Gastroesophageal sphincter (tissue), 4 donors: Measurements from ENCODE around the gene ZHX3. TPM values are rescaled to one million over a fixed set of nuclear protein-coding genes. Genes with fewer than 3 reads are reported as not detected.

Experiments
- ATAC-seq: fragments of 150-250 bp; one replicate; pipeline ENCODE4 v1.9.1; 2016; ENCODE audit warnings: mild to moderate bottlenecking, moderate library complexity
- H3K27ac ChIP-seq, 4 donors: fragments of 200-600 bp; sonication (generic) in 3 of 4; 1 replicate in 3 of 4; 2 replicates in 1 of 4; pipeline ENCODE4 v1.5.1; 2016 to 2019
- H3K27me3 ChIP-seq: fragments of 200-600 bp; sonication (generic); one replicate; pipeline ENCODE4 v1.5.1; 2019
- H3K36me3 ChIP-seq, 2 donors: fragments of 200-600 bp; sonication (generic); one replicate each; pipeline ENCODE4 v1.5.1; 2019; ENCODE audit warnings: control low read depth in 1 of 2
- H3K4me1 ChIP-seq, 3 donors: fragments of 200-600 bp; sonication (generic); 1 replicate in 2 of 3; 2 replicates in 1 of 3; pipeline ENCODE4 v1.5.1; 2016 to 2019; ENCODE audit warnings: control low read depth in 2 of 3
- H3K4me3 ChIP-seq, 2 donors: fragments of 200-600 bp; sonication (generic); one replicate each; pipeline ENCODE4 v1.5.1; 2019; ENCODE audit warnings: mild to moderate bottlenecking in 1 of 2, moderate library complexity in 1 of 2
- H3K9me3 ChIP-seq, 3 donors: fragments of 200-600 bp; sonication (generic); one replicate each; pipeline ENCODE4 v1.5.1; 2017 to 2019; ENCODE audit warnings: control low read depth in 2 of 3
- EP300 ChIP-seq: sonication (generic); formaldehyde crosslinking; IDR thresholded peaks from one replicate; pipeline ENCODE4 v1.6.1; 2017; ENCODE audit warnings: antibody characterized with exemption, mild to moderate bottlenecking
- POLR2A ChIP-seq, 2 donors: fragments of 450-650 bp; IDR thresholded peaks; one replicate each; pipeline ENCODE4 v1.6.1; 2017; ENCODE audit warnings: antibody characterized with exemption in 2 of 2, mild to moderate bottlenecking in 2 of 2, moderate library complexity in 1 of 2
- POLR2AphosphoS5 ChIP-seq: sonication (generic); formaldehyde crosslinking; IDR thresholded peaks from one replicate; pipeline ENCODE4 v1.6.1; 2017; ENCODE audit warnings: antibody characterized with exemption
- WGBS, 2 donors: methylation state at CpG; one replicate each; pipeline ENCODE4 v1.1.5; 2018; ENCODE audit warnings: low coverage in 1 of 2; 5-methylcytosine and 5-hydroxymethylcytosine counted together
- total RNA-seq, 4 donors: library from RNA; depleted of rRNA; stranded (reverse); fragments of >200 nt; gene quantifications; one replicate each; pipeline ENCODE4 v1.1.0, GENCODE V29; 2016
- TF ChIP-seq, protein P1 (sequence below), 4 experiments: fragments of 200-600 bp in 2 of 4; fragments of 450-650 bp in 2 of 4; sonication (generic) in 1 of 4; IDR thresholded peaks; one replicate each; pipeline ENCODE4 v1.5.1; 2017 to 2019; ENCODE audit warnings: antibody characterized with exemption in 4 of 4, mild to moderate bottlenecking in 2 of 4, moderate library complexity in 2 of 4

Gene ZHX3
- total RNA-seq, 4 donors from 2014 or later: 121 to 183 (median 155) TPM

DNA sequence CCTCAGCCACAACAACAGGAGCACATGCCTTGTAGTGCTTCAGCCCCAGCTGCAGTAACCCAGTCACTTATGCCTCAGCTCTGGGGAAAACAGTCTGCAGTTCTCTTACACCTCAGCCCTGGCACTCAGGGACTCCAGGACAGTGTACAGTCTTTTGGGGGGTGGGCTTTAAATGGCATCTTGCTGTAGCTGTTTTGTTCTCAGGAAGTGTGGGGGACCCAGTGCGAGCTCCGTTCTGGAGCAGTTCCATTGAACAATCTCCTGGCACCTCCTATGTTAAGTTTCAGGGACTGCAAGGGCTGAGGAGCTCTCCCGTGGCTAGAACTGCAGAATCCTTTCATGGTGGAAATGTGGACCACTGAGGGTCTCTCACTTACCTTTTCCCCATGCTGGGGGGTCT is 125.0 kb downstream of the ZHX3 start:
- WGBS, 2 donors: 83% methylated on average over 1 of the region's 3 CpGs; no CpG with 5 or more reads in 1 of the 2 donors
- ATAC-seq: no peak

GRCh38 chr20:41191562-41192500 is 125.7 kb downstream of the ZHX3 start:
- Histone ChIP-seq H3K27me3 (no peaks in the 10 kb centered on the region), H3K9me3 (peaks cover 0 to 8% (median 0%) of the 10 kb centered on the region in 3 donors), H3K36me3 (peaks cover 0 to 14% of the 10 kb centered on the region in 2 donors), H3K27ac (no peak overlapping the region), H3K4me3 (no peak overlapping the region), H3K4me1 (no peaks in the 10 kb centered on the region)
- TF ChIP-seq, protein P1, sequence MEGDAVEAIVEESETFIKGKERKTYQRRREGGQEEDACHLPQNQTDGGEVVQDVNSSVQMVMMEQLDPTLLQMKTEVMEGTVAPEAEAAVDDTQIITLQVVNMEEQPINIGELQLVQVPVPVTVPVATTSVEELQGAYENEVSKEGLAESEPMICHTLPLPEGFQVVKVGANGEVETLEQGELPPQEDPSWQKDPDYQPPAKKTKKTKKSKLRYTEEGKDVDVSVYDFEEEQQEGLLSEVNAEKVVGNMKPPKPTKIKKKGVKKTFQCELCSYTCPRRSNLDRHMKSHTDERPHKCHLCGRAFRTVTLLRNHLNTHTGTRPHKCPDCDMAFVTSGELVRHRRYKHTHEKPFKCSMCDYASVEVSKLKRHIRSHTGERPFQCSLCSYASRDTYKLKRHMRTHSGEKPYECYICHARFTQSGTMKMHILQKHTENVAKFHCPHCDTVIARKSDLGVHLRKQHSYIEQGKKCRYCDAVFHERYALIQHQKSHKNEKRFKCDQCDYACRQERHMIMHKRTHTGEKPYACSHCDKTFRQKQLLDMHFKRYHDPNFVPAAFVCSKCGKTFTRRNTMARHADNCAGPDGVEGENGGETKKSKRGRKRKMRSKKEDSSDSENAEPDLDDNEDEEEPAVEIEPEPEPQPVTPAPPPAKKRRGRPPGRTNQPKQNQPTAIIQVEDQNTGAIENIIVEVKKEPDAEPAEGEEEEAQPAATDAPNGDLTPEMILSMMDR (IDR thresholded peaks at IDR 0.05): no peak
- TF ChIP-seq EP300 (no peak), POLR2A (IDR thresholded peaks at IDR 0.05) (no peak), POLR2AphosphoS5 (no peak)
- peak; percentile 25 for ATAC-seq
- 83 to 92% methylated on average over 1 to 2 of the region's 5 CpGs for whole genome bisulfite sequencing, 2 donors

More for the DNA sequence above, 125.0 kb downstream of the ZHX3 start:
- H3K4me3 ChIP-seq: no peak overlapping the region
- no peaks in the 10 kb centered on the region for H3K4me1 ChIP-seq
- peaks cover 0 to 14% of the 10 kb centered on the region in 2 donors for H3K36me3 ChIP-seq
- no peaks in the 10 kb centered on the region for H3K27me3 ChIP-seq
- no peak for TF ChIP-seq EP300
- TF ChIP-seq POLR2AphosphoS5: no peak
- no peak for TF ChIP-seq POLR2A (IDR thresholded peaks at IDR 0.05)
- TF ChIP-seq, protein P1 (IDR thresholded peaks at IDR 0.05): no peak
- H3K9me3 ChIP-seq: peaks cover 0 to 8% (median 0%) of the 10 kb centered on the region in 3 donors
- no peak overlapping the region for H3K27ac ChIP-seq

- Histone ChIP-seq H3K27ac (no peak overlapping the region), H3K36me3 (peaks cover 0 to 37% of the 10 kb centered on the region in 2 donors), H3K4me3 (no peak overlapping the region), H3K27me3 (no peaks in the 10 kb centered on the region), H3K4me1 (no peaks in the 10 kb centered on the region), H3K9me3 (peaks cover 0 to under 1% (median 0%) of the 10 kb centered on the region in 3 donors)
- no peak for TF ChIP-seq EP300
- TF ChIP-seq POLR2AphosphoS5: no peak
- TF ChIP-seq POLR2A (IDR thresholded peaks at IDR 0.05): no peak
- ATAC-seq: no peak
These were observed 129.9 kb downstream of the ZHX3 start for GRCh38 chr20:41187668-41188067.

- Histone ChIP-seq H3K27me3 (no peaks in the 10 kb centered on the region), H3K9me3 (no peaks in the 10 kb centered on the region), H3K27ac (peak overlapping the region in 1 of 4 donors; percentile 4), H3K36me3 (peaks cover 0 to 51% of the 10 kb centered on the region in 2 donors), H3K4me1 (peaks cover 0 to 5% (median 0%) of the 10 kb centered on the region in 3 donors), H3K4me3 (no peak overlapping the region)
- WGBS, 2 donors: 75 to 87% methylated on average over 2 to 3 of the region's 11 CpGs
- ATAC-seq: no peak
- TF ChIP-seq EP300: no peak
- no peak for TF ChIP-seq POLR2A (IDR thresholded peaks at IDR 0.05)
- TF ChIP-seq, protein P1 (IDR thresholded peaks at IDR 0.05): no peak
- TF ChIP-seq POLR2AphosphoS5: no peak
These were observed 132.3 kb downstream of the ZHX3 start for GRCh38 chr20:41185013-41185757.

DNA sequence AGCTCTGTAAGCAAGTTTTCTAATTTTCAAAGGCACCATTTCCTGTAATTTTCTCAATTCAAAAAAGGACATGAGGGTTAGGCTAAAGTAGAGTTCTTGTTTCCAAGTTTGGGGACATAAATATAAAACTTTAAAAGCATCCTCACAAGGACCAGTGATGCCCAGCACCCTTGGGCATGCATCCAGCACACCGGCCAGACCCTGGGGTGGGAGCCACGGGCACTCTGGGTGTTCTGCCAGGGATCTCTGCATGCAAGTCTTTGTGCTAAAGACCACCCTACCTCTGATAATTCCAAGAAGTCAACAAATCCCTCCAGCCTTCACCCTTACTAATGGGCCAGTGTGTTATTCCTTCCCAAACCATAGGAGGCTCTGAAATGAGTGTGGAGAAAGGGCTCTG is 133.7 kb downstream of the ZHX3 start:
- TF ChIP-seq, protein P1 (IDR thresholded peaks at IDR 0.05): no peak
- TF ChIP-seq EP300: no peak
- no peak for TF ChIP-seq POLR2A (IDR thresholded peaks at IDR 0.05)
- no peak for TF ChIP-seq POLR2AphosphoS5
- WGBS, 2 donors: 85% methylated on average over 2 of the region's 2 CpGs; no CpG with 5 or more reads in 1 of the 2 donors
- Histone ChIP-seq H3K27ac (no peak overlapping the region), H3K4me3 (no peak overlapping the region), H3K27me3 (no peaks in the 10 kb centered on the region), H3K36me3 (peaks cover 0 to 55% of the 10 kb centered on the region in 2 donors), H3K9me3 (no peaks in the 10 kb centered on the region), H3K4me1 (peaks cover 0 to 18% (median 4%) of the 10 kb centered on the region in 3 donors)
- no peak for ATAC-seq
